Mucosa of gallbladder (tissue), 1 donor: ENCODE measurements around the gene FRMD1. TPM values are rescaled to one million over a fixed set of nuclear protein-coding genes. Genes with fewer than 3 reads are reported as not detected.

ENCODE experiments used
- DNase-seq: peaks from one replicate; pipeline ENCODE4 v3.0.0-alpha.2; 2020; ENCODE audit warnings: low spot score
- total RNA-seq: library from RNA; stranded (reverse); gene quantifications from one replicate; pipeline ENCODE4 v1.2.1, GENCODE V29; 2021
- donor health status: DM: no; HTN: no; CAD: no.

Gene FRMD1
- total RNA-seq, 1 donor from 2014 or later = not detected

DNA sequence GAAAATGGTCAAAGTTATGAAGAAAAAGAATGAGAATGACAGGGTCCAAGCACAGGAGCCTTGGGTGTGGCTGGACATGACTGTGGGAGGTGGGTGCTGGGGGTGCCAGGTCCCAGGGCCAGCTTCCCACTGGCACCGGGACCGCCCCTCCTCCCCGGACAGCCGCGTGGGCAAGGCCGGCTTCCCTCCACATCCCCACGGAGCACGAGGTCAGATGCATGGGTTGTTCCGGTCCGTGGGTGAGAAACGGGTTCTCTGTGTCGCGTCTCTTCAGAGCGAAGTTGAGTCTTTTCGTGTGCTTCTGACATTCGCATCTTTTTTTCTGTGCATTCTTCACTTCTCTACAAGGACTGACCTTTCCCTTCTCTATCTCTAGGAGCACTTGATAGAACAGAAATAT, 51.5 kb downstream of the FRMD1 start:
- no peak for DNase-seq

DNA sequence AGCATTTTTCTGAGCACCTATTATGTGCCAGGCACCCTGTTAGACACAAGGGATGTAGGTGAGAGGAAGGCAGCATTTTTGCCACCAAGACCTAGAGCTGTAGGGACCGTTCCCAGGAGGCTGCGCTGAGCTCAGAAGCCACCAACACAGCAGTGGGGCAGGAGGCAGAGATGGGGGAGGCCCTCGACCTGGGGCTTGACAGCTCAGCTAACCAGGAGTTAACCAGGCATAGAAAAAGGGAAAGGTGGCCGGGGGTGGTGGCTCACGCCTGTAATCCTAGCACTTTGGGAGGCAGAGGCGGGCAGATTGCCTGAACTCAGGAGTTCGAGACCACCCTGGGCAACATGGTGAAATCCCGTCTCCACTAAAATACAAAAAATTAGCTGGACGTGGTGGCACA, 52.1 kb downstream of the FRMD1 start:
- no peak for DNase-seq

DNA sequence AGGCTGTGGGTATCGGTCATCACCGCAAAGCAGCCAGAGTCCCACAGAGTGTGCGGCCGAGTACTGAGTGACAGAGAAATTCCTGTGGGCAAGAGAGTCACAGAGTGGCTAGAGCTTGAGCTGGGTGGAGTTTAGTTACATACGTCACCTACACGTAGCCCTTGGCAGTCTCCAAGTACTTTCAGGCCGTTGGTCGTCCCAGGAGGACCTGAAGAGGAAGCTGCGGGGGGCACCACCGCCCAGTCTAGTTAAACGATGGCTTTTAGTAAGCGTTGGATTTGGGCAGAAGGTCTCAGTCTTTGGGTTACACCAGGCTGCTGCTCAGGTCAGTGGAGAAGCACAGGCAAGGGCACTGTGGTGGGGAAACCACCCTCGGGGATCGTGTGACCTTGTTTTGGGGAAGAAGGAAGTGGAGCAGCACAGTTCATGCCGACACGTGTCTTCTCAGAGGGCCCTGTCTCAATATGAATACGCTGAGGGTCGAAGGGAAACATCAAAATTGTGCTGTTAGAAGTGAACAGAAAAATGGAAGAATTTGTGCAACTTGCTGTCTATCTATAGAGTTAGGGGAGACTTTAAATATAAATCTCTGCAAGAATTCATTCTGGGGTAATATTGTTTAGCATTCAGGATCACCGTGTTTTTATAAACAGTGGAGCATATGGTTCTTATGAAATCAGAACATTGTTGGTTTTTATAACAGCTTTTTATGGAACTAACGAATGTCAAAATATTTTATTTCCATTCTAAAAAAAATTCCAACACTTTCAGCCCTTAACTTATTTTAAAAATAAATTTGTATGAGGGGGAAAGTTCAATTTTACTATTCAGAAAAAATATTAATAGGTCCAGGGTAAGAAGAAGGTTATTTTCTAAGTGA, 52.9 kb downstream of the FRMD1 start:
- no peak for DNase-seq

DNA sequence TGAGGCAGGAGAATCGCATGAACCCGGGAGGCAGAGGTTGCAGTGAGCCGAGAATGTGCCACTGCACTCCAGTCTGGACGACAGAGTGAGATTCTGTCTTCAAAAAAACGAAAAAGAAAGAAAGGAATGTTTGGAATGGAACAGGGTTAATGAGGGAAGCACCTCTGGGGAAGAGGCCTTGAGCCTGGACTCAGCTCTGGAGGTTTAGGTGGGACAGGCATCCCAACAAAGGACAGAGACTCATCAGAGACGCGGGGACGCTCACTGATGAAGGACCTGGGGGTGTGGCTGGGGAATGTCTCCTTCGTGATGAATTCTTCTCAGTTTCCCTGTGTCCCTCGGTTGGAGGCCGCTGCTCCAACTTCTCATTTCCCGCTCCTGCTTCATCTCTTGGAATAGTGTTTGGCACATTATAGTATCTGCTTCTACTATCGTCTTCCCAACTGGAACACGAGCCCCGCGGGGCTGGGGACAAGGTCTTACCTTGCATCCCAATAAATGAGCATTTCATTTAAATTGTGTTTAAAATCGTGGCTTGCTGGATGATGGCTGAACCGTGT, 54.0 kb downstream of the FRMD1 start:
- no peak for DNase-seq

DNA sequence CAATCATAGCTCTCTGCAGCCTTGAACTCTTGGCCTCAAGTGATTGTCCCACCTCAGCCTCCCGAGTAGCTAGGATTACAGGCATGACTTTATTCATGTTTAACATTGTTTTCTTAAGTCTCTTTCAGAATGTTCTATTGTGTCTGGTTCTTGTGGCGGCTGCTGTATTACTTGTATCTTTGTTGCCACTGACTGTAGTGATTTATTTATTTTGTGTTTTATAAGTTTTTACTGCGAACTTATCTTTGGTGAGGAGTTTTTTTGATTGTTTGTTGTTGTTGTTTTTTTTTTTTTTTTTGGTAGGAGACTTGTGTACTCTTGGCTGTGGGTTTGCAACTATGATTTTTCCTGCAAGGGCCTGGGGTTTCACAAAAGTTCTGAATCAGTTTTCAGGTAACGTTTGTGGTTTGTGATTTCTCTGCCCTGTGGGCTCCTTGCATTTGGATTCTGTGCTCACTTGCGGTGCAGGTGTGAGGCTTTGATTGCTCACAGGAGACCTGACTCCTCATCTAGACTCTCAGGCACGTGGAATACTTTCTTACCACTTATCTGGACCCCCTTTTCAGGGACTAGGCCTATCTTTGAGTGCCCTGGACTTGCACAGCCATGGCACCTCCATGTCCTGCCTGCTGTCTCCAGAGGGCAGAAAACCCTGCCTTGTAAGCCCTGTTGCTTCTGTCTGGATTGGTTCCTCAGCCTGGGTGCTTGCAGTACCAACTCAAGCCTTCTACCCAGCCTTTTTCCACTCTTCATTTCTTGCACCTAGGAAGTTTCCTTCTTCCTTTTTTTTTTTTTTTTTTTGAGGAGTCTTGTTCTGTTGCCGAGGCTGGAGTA, 56.3 kb downstream of the FRMD1 start:
- no peak for DNase-seq

DNA sequence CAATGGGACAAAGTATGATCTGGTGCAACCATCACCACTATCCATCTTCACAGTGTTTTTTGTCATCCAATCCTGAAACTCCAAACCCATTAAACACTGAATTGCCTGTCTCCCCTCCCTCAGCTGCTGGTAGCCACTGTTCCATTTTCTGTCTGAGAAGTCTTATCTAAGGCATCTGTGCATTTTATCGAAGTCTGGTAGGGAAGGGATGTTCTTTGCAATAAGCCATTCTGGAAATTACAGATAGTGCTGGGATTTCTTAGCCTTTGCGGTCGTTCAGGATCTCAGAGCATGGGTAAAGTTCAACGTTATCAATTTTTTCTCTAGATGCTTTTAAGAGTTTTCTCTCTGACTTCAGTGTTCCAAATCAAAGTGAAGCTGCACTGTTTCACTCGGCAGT, 57.4 kb downstream of the FRMD1 start:
- no peak for DNase-seq

DNA sequence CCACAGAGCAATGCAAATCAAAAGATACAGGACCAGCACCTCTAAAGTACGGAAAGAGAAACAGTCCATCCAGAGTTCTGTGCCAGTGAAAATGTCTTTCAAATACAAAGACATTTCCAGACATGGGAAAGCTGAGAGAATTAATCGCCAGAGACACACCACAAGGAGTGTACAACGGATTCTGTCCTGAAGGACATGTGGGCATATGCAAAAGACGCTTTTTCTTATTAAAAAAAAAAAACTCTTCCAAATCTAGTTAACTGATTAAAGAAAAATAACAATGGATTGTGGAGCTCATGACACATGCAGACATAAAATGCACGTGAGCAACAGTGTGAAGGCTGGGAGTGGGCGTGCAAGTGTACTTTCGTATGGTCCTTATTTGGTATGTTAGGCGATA, 58.8 kb downstream of the FRMD1 start:
- no peak for DNase-seq

DNA sequence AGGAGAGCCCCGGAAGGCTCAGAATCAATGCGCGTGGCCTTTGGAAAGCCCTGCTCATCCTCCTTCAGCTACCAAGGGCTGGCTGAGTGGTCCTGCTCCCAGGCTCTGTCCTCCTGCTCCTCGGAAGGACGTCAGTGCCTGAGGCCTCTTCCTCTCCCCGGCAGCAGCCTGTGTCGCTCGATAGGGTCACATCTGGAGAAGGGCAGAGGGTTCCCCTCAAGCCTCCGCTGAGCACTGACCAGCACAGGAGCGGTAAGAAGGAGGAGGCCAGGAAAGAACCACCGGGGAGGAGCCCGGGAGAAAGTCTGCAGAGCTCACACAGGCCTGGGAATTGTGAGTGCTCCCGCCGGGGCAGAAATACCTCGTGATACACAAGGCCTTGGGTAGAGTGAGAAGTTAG, 60.3 kb downstream of the FRMD1 start:
- DNase-seq = no peak

DNA sequence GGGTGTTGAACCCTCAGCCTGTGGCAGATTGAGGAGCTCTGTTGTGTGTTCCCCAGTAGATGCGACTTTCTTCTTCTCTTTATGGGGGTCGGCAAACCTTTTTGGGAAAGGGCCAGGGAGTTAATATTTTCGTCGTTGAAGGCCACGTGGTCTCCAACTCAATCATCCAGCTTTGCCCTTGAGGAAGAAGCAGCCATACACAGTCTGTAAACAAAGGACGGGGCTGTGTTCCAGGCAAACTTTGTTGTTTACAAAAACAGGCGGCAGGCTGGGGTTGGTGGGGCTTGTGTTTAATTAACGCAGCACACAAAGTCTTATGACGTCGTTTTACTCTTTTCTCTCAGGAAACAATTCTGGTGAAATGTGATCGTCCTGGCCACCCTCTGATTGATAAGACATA, 61.4 kb downstream of the FRMD1 start:
- no peak for DNase-seq

DNA sequence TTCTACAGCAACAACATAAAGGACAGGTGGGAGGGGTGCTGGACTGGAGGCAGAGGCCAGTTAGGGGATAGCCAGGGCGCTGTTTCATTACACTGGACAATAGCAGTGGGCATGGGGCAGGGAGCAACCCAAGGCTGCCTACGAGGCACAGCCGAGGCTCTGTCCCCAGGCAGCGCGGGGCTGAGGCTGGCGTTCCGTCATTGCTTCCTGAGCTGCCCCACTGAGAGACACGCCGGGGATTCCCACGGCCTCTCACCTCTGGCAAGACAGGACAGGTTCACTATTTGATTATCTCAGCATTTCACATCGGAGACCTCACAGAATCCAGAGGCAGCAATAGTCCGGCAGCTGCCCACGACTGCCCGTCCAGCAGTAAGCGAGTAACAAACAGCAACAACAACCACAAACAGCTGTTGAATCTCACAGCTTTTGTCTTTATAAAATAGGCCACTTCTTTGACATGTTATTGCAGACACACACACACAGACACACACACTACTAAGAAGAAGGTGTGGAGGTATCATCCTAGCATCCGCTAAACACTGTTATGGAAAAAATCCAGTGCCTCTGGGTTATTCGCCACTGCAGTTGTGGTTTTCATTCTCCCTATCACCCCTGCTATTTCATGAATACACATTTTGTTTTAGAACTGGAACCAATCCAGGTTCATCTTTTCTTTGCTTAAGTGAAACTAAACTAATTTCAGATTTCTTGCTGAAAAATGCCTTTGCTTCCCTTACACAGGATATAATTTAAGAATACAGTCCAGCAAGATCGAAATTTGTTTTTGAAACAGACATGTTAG, 62.1 kb downstream of the FRMD1 start:
- peak; percentile 9 for DNase-seq

DNA sequence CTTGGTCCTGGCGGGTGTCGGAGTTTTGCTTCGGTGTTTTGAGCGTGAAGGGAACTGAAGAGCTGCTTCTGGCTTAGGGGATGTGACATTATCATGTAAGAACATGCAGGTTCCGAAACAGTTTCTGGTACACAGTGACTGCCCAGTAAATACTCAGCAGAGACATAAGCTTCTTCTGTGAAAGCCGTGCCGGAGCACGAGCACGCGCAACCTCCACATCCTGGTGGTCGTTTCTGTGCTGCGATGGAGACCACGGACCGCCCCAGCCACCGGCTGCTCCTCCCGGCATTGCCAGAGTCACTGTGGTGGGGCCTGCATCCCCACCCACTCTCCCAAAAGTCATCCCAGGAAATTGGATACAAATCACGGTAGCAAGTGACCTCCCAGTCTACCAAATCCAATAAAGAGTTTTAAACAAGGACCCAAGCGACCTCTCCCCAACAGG, 62.8 kb downstream of the FRMD1 start:
- no peak for DNase-seq

DNA sequence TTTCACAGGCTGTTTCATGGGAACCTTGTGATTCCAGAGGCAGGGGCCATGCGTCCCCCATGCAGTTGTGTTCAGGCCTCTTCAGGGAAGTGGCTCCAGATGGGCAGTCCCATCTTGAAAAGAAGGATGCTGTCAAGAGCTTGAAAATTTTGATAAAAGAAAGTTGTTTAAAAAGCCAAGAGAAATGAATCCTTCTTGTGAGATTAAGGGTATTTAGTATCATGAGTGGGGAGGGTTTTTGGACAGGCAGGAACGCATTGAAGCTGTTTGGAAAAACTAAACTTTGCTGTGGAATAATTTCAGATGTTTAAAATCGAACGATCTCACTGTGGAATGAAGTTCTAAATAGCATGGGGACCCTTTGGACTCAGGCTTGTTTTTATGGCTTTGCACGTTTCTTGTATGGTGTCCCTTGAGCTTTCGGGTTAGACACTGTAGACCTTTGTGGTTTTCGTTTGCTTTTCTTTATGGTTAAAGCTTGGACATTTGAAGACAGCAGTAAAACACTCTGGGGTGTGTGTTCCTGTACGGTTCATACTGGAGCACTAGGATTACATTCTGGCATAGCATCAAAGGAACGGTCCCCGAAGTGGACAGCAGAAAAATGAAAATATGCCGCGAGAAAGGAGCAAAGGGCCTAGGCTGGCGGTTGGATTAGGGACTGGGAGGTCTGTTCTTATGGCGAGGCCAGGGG, 63.4 kb downstream of the FRMD1 start:
- DNase-seq = no peak

DNA sequence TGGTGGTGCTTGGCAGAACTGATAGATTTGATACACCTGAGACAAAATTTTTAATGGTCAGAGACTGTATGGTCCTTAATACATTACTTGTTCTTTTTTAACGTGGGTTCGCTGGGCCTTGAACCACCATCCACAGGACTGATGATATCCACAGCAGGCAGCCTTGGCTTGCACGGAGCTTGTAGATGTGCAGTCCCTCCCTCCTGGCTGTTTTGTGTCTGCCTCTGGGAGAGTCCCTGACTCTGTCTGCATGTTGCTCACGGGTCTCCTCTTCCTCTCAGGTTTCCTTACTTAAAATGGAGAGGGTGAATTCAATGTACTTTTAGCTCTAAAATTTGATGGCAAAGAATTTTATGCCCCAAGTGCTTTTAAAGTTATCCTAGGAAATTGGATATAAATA, 64.0 kb downstream of the FRMD1 start:
- no peak for DNase-seq

DNA sequence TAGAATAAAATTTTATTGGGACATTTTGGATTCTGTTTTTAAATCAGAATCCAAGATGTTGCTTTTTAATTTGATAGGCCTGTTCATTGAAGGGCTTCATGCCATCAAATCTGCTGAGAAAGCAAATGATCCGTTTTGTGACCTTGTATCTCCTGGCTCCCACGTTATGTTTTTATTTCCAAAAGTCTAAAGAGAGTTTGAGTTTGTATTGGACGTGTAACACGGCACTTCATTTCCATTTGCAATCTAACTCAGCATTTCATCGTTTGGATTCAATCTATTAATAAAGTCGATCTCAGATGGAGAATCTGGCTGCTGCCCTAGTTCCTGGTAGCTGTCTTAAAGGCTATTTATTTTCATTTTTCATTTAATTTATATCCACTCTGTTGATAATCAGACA, 64.6 kb downstream of the FRMD1 start:
- no peak for DNase-seq

DNA sequence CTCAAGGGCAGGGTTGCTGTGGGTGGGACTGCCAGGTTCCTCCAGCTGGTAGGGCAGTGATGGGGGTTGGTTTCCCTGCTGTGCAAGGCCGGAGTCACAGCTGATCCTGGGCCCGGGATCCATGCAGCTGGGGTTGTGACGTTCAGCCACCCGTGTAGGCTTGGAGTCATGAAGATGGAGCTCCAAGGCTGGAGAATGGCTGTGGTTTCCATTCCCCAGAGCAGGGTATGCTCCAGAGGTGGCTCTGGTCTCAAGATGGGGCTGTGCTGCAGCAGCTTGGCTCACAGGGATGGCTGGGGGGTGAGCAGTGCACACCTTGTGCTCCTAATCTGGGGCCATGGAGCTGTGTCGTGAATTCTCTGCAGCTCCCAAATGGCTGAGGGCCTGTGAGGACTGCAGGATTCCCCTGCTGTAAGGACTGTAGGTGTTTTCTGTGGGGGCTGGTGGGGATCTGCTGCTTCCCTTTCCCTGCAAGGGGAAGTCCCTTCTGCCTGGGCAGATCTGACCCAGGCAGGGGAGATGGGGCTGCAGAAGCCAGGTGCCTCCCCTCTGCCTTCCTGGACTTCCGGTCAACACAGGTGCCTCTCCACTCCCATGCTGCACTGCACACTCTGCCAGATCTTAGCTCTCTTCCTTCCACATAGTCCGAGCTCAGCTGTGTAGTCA, 65.6 kb downstream of the FRMD1 start:
- no peak for DNase-seq

DNA sequence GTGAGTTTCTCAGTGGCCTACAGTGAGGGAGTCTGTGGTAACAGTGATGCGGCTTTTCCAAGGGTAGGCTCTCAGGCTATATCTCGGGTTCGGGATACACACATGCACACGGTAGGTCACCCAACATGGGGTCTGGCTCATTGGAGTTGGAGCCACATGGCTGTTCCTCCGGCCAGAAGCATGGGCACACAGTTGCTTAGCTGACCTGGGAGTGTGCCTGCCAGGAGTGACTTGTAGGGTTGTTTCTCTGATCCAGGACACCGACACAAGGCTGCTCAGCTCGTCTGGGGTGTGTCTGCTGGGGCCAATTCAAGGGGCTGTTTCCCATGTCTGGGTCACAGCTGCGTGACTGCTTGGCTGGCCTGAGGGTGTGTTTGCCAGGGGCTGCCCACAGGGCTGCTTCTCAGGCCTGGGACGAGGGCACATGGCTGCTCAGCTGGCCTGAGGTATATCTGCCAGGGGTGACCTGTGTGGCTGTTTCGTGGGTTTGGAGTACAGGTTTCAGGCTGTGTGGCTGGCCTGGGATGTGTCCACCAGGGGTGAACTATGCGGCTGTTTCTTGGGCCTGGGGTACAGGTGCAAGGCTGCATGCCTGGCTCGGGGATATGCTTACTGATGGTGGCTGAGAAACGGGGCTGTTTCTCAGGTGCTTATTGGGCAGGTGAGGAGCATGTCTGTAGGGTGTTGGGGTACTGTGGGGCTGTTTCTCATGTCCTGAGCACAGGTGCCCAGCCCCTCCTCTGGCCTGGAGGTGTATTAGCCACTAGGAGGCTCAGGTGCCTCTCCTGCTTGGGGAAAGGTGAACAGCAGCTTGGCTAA, 66.4 kb downstream of the FRMD1 start:
- DNase-seq = no peak

DNA sequence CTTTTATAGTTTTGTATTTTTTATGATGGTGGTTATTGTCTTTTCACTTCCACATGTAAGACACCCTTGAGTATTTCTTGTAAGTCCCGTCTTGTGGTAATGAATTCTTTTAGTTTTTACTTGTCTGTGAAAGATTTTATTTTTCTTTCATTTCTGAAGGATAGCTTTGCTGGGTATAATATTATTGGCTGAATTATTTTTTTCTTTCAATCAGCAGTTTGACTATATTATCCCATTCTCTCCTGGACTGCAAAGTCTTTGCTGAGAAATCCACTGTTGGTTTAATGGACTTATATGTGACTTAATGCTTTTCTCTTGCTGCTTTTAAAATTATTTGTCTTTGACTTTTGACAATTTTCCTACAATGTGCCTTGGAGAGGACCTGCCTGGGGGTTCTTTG, 67.7 kb downstream of the FRMD1 start:
- no peak for DNase-seq

DNA sequence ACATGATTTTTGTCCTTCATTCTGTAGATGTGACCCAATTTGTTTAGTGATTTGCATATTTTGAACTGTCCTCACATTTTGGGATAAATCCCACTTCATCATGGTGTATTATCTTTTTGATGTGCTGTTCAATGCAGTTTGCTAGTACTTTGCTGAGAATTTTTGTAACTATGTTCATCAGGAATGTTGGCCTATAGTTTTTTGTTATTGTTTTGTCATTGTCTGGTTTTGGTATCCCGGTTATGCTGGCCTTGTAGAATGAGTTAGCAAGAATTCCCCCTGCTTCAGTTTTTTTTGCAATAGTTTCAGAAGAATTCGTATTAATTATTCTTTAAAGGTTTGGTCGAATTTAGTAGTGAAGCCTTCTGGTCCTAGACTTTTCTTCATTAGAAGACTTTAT, 69.7 kb downstream of the FRMD1 start:
- DNase-seq = no peak

DNA sequence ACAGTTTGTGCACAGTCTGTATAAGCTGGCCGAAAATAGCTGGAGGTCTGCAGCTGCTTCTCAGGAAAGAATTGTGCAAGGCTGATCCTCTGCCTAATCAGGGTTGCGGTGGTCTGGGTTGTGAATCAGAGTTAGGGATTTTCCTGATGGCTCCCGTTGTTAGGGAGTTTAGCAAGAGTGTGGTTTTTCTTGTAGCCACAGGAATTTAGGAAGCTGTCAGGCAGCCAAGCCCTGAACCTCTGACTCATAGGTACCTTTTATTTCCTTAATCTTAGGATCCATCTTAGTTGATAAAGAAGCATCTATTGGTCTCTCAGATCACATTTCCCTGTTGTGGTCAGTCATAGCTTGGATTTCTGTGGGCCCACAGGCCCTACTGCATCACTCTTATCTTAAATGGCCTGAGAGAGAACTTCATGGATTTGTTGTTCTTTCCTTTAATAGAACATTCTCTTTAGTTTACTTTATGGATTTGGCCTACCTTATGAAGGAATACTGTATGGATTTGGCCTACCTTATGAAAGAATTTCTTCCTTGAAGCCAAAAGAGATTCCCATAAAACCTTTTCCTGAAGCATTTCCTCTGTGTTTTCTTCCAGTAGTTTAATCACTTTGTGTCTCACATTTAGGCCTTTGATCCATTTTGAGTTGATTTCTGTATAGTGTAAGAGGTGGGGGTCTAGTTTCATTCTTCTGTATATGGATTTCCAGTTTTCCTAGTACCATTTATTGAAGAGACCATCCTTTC, 71.2 kb downstream of the FRMD1 start:
- no peak for DNase-seq
